Measurements from ENCODE around the gene DIP2C. TPM values are rescaled to one million over a fixed set of nuclear protein-coding genes. Genes with fewer than 3 reads are reported as not detected.

DIP2C gene
- total RNA-seq, 1 donor: 19.9 TPM

DNA sequence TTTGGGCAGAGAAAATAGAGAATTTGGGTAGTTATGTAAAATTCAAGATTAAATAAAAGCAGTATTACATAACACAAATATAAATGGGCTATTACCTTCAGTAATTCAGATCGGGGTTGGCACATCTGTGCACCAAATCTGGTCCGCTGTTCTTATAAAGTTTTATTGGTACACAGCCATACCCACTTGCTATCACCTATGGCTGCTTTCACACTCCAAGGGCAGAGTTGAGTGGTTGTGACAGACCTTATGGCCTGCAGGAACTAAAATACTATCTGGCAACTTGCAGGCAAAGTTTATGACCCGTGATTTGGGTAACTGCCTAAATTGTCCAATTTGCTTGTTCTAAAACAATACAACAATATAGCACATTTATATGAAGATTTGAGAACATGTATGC lies 249.3 kb downstream of the DIP2C start:
- no peak for TF ChIP-seq CTCF (IDR thresholded peaks at IDR 0.05; ENCODE audit: insufficient read depth, low read depth, low read length)
- no peak for DNase-seq (ENCODE audit: low read depth)
- H3K4me3 ChIP-seq (ENCODE audit: low read depth, low read length): no peak overlapping the region

- DNase-seq (ENCODE audit: low read depth): no peak
- no peak for TF ChIP-seq CTCF (IDR thresholded peaks at IDR 0.05; ENCODE audit: insufficient read depth, low read depth, low read length)
- H3K4me3 ChIP-seq (ENCODE audit: low read depth, low read length): no peak overlapping the region
Measured at GRCh38 chr10:437698-438490, 251.6 kb downstream of the DIP2C start.

- TF ChIP-seq CTCF (IDR thresholded peaks at IDR 0.05; ENCODE audit: insufficient read depth, low read depth, low read length): no peak
- no peak overlapping the region for H3K4me3 ChIP-seq (ENCODE audit: low read depth, low read length)
- no peak for DNase-seq (ENCODE audit: low read depth)
Measured at GRCh38 chr10:436911-437665, 252.4 kb downstream of the DIP2C start.

DNA sequence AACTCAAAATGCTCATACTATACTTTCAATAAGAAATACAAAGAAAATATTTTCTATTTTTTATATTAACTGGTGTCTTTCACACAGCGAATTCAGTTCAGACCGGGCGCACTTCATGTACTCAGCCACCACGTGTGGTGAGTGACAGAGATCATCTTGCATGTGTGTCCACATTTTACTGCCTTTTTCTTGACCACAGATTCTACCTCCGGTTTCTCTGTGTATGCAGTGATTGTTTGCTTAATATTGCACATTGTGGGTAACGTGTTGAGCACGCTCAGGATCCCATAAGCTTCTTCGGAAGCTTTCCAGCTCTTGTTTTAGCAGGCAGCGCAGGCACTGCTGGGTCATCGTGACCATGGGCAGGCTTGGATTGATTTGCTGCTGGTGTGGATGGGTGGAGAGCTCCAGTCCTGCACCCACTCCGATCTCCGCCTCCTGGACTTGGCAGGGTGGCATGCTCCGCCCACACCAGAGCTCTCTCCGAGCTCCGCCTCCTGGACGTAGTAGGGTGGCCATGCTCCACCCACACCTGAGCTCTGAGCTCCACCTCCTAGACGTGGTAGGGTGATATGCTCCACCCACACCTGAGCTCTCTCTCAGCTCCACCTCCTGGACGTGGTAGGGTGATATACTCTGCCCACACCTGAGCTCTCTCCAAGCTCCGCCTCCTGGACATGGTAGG lies 253.3 kb downstream of the DIP2C start:
- H3K4me3 ChIP-seq (ENCODE audit: low read depth, low read length): no peak overlapping the region
- TF ChIP-seq CTCF (IDR thresholded peaks at IDR 0.05; ENCODE audit: insufficient read depth, low read depth, low read length): no peak
- DNase-seq (ENCODE audit: low read depth): no peak

DNA sequence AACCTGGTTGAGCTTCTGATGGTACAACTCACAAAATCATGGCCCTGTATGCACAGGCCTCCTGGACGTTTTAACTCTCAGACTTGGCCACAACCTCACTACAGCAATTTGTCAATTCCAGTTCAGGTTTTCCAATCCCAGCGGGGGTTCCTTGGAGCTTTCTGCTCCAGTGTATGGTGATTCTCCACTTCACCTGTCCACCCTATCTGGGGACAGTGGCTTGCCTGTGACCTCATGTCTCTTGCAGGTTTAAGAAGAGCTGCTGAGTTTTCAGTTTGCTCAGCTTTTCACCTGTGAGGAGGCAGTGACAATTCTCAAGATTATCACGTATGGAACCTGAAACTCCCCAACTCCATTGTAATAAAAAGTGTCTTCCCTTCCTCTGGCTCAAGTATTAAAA lies 254.1 kb downstream of the DIP2C start:
- TF ChIP-seq CTCF (IDR thresholded peaks at IDR 0.05; ENCODE audit: insufficient read depth, low read depth, low read length): no peak
- DNase-seq (ENCODE audit: low read depth): no peak
- H3K4me3 ChIP-seq (ENCODE audit: low read depth, low read length): no peak overlapping the region

GRCh38 chr10:429696-430095 lies 259.8 kb downstream of the DIP2C start:
- TF ChIP-seq CTCF (IDR thresholded peaks at IDR 0.05; ENCODE audit: insufficient read depth, low read depth, low read length): no peak
- no peak overlapping the region for H3K4me3 ChIP-seq (ENCODE audit: low read depth, low read length)
- DNase-seq (ENCODE audit: low read depth): no peak
